GM10266 (cell line): ENCODE data around the gene CLDN19.

Experiments used
- DNase-seq: peaks from one replicate; pipeline ENCODE4 v3.0.0; 2012; ENCODE audit errors: extremely low spot score
- CTCF ChIP-seq: IDR thresholded peaks from 2 replicates; pipeline ENCODE4 v1.5.1; 2012; ENCODE audit warnings: mild to moderate bottlenecking, low read depth; ENCODE audit not compliant: control insufficient read depth, insufficient read depth; ENCODE audit errors: missing control alignments

CLDN19 gene

DNA sequence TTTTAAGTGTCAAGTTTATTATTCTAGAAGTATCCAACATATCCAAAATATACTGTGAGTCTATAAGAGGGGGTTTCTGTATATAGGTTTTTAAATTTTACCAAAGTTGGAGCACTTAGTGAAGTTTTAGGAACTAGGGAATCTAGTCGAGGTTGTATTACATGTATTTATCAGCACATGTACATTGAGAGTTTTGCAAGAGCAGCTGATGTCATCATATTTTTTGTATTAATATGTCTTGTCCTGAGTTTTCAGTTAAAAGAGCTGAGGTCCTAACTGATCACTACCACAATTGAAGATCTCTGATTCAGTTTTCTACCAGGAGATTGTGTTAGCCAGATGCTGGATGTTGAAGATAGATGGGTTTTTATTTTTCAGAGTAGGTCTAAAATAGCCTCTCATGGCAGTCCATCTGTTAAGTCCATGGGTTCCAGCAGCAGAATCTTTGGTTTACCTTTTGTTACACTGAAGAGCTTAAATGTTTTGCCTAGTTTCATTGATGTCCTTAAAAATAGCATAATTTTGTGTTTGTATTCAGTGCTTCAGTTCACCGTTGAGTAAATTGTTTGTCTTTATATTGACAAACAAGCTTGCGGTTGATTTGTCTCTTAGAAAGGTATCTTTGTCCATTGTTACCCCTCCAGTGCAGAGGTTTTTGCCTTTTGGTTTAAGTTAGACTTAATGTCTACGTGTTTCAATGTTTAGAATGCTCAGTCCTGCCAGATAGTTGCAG is 41.8 kb downstream of the CLDN19 start:
- no peak for DNase-seq
- no peak for TF ChIP-seq CTCF

DNA sequence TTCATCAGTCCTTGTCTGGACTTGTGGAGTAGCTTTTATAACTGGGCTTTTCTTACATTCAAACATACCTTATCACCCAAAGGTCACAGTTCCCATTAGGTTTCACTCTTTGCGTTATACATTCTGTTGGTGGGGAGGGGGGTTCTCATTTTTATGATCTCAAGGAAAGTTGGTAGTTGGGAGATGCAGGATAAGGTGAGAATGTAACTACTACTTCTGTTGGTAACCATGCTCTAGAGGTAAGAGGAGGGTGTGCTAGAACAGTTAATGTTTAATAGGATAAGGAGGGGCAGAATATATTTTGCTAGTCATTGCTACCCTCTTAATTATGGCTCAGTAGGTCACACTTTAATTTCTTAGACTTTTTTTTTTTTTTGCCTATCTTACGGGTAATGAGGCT is 47.1 kb downstream of the CLDN19 start:
- TF ChIP-seq CTCF: no peak

GRCh38 chr1:42692461-42692860 is 47.6 kb downstream of the CLDN19 start:
- TF ChIP-seq CTCF: no peak
- DNase-seq: no peak

More for the DNA sequence above, 47.1 kb downstream of the CLDN19 start:
- DNase-seq: no peak

- no peak for TF ChIP-seq CTCF
- DNase-seq: no peak
Measured at GRCh38 chr1:42691157-42691498, 48.9 kb downstream of the CLDN19 start.

DNA sequence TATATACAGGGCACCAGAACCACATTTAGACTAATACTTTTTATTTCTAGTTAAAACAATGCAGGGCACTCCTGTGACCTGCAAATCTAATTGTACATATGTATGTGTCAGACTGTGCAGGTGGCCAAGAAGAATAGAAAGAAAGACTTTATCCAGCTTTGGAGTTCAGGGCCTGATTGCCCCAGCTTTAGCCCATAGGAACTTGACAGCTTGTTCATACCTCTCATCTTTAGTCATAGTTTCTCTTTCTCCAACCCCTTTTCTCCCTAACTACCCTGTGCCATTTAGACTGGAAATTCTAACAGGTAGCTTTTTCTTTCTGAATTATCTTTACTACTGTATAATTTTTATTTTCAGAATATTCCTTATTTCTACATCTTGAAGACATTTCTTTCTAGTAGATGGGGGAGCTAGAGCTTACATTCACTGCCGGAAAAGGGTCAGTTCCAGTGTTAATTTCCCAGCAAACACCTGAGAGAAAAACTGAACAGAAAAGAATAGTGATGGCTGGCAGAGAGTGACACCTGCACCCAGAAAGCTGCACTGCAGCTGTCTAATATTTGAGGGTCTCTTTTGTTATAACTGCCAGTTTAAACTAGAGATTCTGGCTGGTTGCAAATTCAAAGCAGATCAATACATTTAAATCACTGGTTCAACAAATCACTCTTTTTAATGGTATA is 49.4 kb downstream of the CLDN19 start:
- TF ChIP-seq CTCF: peak; percentile 24
- DNase-seq: no peak

- no peak for DNase-seq
- no peak for TF ChIP-seq CTCF
Measured at GRCh38 chr1:42689912-42690311, 50.1 kb downstream of the CLDN19 start.

GRCh38 chr1:42686418-42686817 is 53.6 kb downstream of the CLDN19 start:
- no peak for TF ChIP-seq CTCF
- DNase-seq: no peak
